GM11168 (cell line): ENCODE data around the gene FBXW2.

Experiments used
- in situ Hi-C: fragments of 300-500 bp; cut with MboI; formaldehyde crosslinking; loops from one replicate; pipeline ENCODE4 v1.12.0; 2022; ENCODE audit warnings: low sequenced_read_pairs; ENCODE audit not compliant: unreplicated experiment

Gene FBXW2

DNA sequence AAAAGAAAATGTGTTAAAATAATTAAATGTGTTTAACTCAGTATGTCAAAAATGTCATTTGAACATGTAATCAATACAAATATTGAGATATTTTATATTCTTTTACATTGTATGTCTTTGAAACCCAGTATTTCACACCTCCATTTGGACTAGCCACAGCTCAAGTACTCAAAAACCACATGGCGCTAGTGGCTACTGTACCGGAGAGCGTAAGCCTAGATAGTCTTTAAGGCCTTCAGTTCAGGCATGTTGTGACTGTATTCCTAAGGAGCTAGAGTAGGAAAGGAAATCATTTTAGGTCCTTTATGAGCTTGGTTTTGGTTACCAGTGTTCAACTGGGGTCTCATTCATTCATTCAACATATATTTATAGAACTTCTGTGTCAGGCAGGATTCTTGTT lies 12.8 kb downstream of the FBXW2 start:
- in situ Hi-C loops, result no loop called here

DNA sequence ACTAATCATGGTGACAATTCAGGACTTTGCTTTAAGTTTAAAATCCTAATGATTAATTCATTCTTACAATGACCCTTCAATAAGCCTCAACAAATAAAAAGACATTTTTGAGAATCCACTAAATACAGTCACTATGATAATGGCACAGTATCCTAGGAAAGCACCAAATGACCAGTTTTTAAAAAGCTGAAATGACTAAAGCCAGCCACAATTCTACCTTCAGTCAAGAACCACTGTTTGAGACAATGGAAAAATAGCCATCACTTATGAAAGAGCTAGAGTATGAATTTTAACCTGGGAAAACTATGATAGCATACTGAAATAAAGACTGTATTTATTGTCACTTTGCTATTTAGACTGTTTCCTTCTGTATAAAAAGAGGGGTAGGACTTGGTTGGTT lies 14.0 kb downstream of the FBXW2 start:
- in situ Hi-C loops, result no loop called here

DNA sequence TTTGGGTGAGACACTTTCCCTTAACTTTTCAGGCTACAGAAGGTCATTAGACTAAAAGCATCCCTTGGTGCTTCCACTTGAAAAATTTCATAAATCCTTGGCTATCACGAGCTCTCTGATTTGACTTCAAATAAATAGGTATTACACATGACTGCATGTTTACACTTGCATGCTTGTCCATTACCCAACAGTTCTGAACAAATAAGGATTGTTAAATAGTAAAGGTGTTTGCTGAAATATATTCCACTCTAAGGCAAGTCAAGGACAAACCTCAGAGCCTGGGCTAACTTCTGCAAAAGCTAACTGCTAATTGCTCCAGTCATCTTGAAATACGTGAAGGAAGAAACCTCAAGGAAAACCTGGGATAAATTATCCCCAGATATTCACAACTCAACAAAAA lies 14.5 kb downstream of the FBXW2 start:
- in situ Hi-C loops, result no loop called here

- in situ Hi-C loops, result no loop called here
Measured at GRCh38 chr9:120777229-120777628, 16.0 kb downstream of the FBXW2 start.

GRCh38 chr9:120776788-120777187 lies 16.4 kb downstream of the FBXW2 start:
- in situ Hi-C loops, result no loop called here

GRCh38 chr9:120775859-120776258 lies 17.4 kb downstream of the FBXW2 start:
- in situ Hi-C loops, result no loop called here

DNA sequence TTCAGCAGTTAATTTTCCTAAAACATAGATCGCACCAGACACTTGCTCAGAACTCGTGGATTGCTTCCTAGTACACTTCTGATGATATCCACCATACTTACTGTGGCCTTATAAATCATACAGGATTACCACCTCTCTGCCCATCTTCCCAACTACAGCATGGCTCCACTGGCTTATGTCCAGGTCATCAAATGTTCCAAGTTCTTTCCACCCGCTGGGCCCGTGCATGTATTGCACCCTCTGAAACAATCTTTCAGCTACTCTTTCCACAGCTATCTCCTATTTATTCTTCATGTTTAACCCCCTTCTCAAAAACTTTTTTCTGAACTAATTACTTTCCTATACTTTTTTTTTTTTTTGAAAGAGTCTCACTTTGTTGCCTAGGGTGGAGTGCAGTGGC lies 18.5 kb downstream of the FBXW2 start:
- in situ Hi-C loops, result no loop called here

GRCh38 chr9:120773256-120773655 lies 20.0 kb downstream of the FBXW2 start:
- in situ Hi-C loops, result no loop called here

DNA sequence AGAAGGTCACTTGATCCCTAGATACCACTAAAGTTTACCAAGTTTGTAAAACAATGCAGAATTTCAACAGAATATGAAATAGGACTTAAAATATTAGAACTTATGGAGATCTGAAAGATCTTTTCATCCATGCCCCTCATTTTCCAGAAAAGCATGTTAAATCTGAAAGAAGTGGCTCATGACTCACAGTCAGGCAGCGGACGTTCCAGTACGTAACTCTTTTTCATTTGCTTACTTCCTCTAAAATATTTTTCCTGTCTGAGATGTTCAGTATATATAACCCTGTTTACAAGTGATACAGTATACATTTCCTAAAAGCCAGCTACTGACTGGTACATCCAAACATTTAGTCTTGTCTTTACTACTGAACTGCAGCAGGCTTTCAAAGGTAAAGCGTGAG lies 22.3 kb downstream of the FBXW2 start:
- in situ Hi-C loops, result no loop called here

DNA sequence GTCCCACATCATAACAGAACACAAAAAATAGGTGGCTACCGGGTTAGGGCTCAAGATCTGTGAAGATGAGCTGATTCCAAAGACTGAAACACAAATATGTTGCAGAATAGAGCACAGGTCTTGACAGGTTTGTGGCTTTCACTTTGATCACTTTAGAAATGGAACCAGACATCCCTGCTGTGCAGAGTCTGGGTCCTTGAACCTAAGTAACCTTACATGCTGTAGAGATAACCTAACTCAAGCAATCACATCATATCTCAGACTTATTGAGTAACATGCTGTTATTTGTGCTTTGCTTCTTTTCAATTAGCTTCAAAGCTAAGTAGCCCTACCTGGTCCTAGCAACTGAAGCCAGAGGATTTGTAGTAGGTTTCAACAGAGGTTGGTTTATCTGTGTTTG lies 24.3 kb downstream of the FBXW2 start:
- in situ Hi-C loops, result no loop called here

- in situ Hi-C loops, result no loop called here
Measured at GRCh38 chr9:120768247-120768646, 25.0 kb downstream of the FBXW2 start.

- in situ Hi-C loops, result no loop called here
Measured at GRCh38 chr9:120767451-120767850, 25.8 kb downstream of the FBXW2 start.

GRCh38 chr9:120765910-120766425 lies 27.2 kb downstream of the FBXW2 start:
- in situ Hi-C loops, result no loop called here

DNA sequence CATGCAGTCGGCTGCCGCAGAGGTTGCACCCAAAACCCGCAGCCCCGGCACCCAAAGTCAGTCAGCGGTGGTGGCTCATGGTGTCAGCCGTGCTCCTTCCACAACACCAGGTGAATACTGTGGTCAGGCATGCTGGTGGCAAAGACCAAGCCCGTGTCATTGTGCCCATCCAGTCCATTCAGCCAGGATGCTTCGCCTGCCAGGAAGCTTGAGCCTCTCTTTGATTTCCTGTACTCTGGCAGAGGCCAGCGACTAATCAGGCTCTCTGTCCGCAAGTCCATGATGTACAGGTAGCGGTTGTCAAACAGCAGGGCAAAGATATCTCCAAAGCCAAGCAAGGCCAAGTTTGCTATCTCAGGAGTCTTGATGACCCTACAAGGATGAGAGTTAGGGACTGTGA lies 28.7 kb downstream of the FBXW2 start:
- in situ Hi-C loops, result no loop called here

- in situ Hi-C loops, result no loop called here
Measured at GRCh38 chr9:120761006-120761405, 32.2 kb downstream of the FBXW2 start.

DNA sequence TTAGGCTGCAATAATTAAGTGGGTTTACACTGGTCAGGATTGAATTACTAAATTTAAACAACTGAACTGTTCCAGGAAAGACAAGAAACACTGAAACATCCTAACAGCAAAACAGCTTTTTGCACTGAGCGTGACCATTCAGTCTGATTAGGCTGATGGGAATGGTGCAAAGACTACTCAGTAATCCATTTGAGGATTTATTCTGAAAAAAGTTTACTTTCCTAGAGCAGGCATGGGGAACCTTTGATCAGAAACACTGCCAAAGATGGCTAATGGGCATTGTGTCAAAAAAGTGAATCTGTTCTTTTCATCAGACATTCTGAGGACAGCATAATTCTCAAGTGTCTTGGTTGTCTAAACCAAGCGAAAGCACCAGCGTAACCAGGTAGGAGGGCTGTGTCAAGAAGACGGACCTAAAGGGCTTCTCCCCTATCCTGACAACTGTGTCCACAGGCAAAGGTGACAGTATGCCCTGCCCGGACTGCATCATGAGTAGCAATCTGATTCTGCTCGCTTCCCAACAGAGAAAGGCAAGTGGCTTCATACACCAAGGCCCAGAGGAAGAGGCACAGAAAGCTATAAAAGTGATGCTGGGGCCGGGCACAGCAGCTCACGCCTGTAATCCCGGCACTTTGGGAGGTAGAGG lies 33.3 kb downstream of the FBXW2 start:
- in situ Hi-C loops, result no loop called here

- in situ Hi-C loops, result no loop called here
Measured at GRCh38 chr9:120758544-120758943, 34.7 kb downstream of the FBXW2 start.

- in situ Hi-C loops, result no loop called here
Measured at GRCh38 chr9:120757026-120757913, 35.9 kb downstream of the FBXW2 start.

DNA sequence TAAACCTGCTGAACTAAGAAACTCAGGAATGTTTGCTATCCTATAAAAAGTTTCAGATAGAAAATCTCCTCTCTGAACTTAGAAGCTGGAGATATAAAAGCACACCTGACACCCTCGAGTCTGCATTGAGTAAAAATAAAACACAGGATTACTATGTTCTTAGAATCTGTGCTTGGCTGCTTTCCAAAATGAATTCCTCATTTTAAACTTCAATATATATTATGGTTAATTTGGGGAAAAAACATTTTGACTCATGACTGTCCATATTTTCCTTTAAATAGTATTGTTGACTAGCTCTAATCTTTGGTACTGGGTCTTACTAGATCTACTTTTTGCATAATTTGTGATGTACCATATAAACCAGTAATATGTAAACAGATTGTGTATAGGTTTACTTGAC lies 36.7 kb downstream of the FBXW2 start:
- in situ Hi-C loops, result no loop called here

DNA sequence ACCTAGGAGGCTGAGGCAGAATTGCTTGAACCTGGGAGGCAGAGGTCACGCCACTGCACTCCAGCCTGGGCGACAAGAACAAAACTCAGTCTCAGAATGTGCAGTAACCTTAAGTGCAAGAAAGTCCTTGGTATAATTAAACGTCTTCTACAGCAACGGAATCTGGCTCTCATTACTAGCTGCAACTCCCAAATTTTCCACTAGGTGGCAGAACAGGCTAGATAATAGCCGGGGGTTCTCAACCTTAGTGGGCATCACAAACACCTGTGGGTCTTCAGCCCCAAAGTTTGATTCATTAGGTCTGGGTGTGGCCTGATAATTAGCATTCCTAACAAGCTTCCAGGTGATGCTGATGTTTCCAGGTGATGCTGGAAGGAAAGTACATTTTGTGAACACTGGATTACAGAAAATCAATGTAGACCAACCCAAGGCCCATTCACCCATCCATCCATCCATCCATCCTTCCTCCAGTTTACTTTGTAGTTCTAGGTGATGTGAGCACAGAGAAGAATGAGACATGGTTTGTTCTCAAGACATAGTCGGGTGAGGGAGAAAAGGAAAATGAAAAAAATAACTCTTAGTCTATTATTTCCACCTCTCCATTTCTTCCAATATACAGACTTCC lies 37.3 kb downstream of the FBXW2 start:
- in situ Hi-C loops, result no loop called here

- in situ Hi-C loops, result no loop called here
Measured at GRCh38 chr9:120755044-120755443, 38.2 kb downstream of the FBXW2 start.
